OCI-LY7 (cell line): ENCODE data around the gene PRELP. TPM values are rescaled to one million over a fixed set of nuclear protein-coding genes. Genes with fewer than 3 reads are reported as not detected.
"Not testable (repeated sequence)": the region's sequence is repeated elsewhere in the genome, so short reads cannot be mapped to it uniquely, and the experiment has no call there.

Experiments
- BruUV-seq: library from RNA; stranded (reverse); fragments of 400-500 nt; replicated peaks from 2 replicates; lab custom pipeline; 2021; lab: Mats Ljungman, UMichigan
- CTCF ChIA-PET: fragments of 300-600 bp; sonication (Branson Sonifier 250); formaldehyde crosslinking; loops from one replicate; lab custom pipeline; 2022; ENCODE audit warnings: antibody characterized with exemption; ENCODE audit not compliant: unreplicated experiment; lab: Charles Lee
- POLR2A ChIA-PET: fragments of 300-600 bp; sonication (Branson Sonifier 250); formaldehyde crosslinking; loops from one replicate; lab custom pipeline; 2022; ENCODE audit warnings: antibody characterized with exemption; lab: Charles Lee
- DNase-seq: peaks from one replicate; pipeline ENCODE4 v3.0.0-alpha.2; 2015; ENCODE audit warnings: low spot score
- H2AFZ ChIP-seq: fragments of 200-600 bp; sonication (generic), shearing (Covaris generic); 2 replicates; pipeline ENCODE4 v1.6.1; 2014; ENCODE audit warnings: mild to moderate bottlenecking, antibody characterized with exemption, low read length, moderate library complexity
- H3K27ac ChIP-seq: fragments of 200-600 bp; sonication (generic); 2 replicates; pipeline ENCODE4 v1.5.1; 2014; ENCODE audit warnings: mixed run types, low read depth, mild to moderate bottlenecking, moderate library complexity, low read length, inconsistent platforms; ENCODE audit not compliant: poor library complexity, severe bottlenecking
- H3K36me3 ChIP-seq: fragments of 200-600 bp; sonication (generic); 2 replicates; pipeline ENCODE4 v1.6.1; 2014; ENCODE audit warnings: mild to moderate bottlenecking, antibody characterized with exemption, low read length, moderate library complexity, mixed read lengths; ENCODE audit not compliant: insufficient read depth
- H3K4me1 ChIP-seq: fragments of 200-600 bp; sonication (generic); 2 replicates; pipeline ENCODE4 v1.5.1; 2014; ENCODE audit warnings: mild to moderate bottlenecking, low read length; ENCODE audit not compliant: insufficient read depth, poor library complexity, severe bottlenecking
- H3K4me2 ChIP-seq: fragments of 200-600 bp; sonication (generic); 2 replicates; pipeline ENCODE4 v1.6.1; 2014; ENCODE audit warnings: mild to moderate bottlenecking, low read length
- H3K4me3 ChIP-seq: fragments of 200-600 bp; sonication (generic); 2 replicates; pipeline ENCODE4 v1.5.1; 2014; ENCODE audit warnings: mild to moderate bottlenecking, low read depth, low read length; ENCODE audit not compliant: poor library complexity, severe bottlenecking
- H3K79me2 ChIP-seq: fragments of 200-600 bp; sonication (generic); 2 replicates; pipeline ENCODE4 v1.6.1; 2016; ENCODE audit warnings: low read depth, mild to moderate bottlenecking, low read length, moderate library complexity, mixed read lengths; ENCODE audit not compliant: insufficient read depth
- H3K9me2 ChIP-seq: fragments of 200-600 bp; sonication (generic); 2 replicates; pipeline ENCODE4 v1.6.1; 2016; ENCODE audit warnings: mild to moderate bottlenecking, low read length, mixed read lengths; ENCODE audit not compliant: insufficient read depth
- H3K9me3 ChIP-seq: fragments of 200-600 bp; sonication (generic); 2 replicates; pipeline ENCODE4 v1.6.1; 2014; ENCODE audit warnings: mild to moderate bottlenecking, mixed run types, low read length, mixed read lengths
- H4K20me1 ChIP-seq: fragments of 200-600 bp; sonication (generic); 2 replicates; pipeline ENCODE4 v1.6.1; 2014; ENCODE audit warnings: mild to moderate bottlenecking, antibody characterized with exemption, low read length, moderate library complexity, mixed read lengths; ENCODE audit not compliant: insufficient read depth
- EZH2phosphoT487 ChIP-seq: fragments of 200-600 bp; sonication (generic); IDR thresholded peaks from 2 replicates; pipeline ENCODE4 v1.6.1; 2018; ENCODE audit warnings: low read depth, borderline replicate concordance, mild to moderate bottlenecking, mixed run types, antibody characterized with exemption, low read length, moderate library complexity, mixed read lengths
- intact Hi-C: fragments of 100-400 bp; cut with micrococcal nuclease; formaldehyde crosslinking; loops from one replicate; pipeline ENCODE4 v1.10.0; 2022; ENCODE audit not compliant: unreplicated experiment
- total RNA-seq, 2 experiments: library from RNA; depleted of rRNA in 1 of 2; stranded (reverse); fragments of >200 nt in 1 of 2; shearing (Covaris generic) in 1 of 2; gene quantifications; 2 replicates each; pipeline ENCODE4 v1.2.3, GENCODE V29; 2014 to 2022
- TF ChIP-seq, protein P1 (sequence below): fragments of 200-600 bp; sonication (generic); conservative IDR thresholded peaks from 2 replicates; pipeline ENCODE4 v1.5.1; 2014; ENCODE audit warnings: mild to moderate bottlenecking, antibody characterized with exemption, low read length, moderate library complexity, mixed read lengths

Gene PRELP
- total RNA-seq, 2 experiments from 2014 or later, result not detected

DNA sequence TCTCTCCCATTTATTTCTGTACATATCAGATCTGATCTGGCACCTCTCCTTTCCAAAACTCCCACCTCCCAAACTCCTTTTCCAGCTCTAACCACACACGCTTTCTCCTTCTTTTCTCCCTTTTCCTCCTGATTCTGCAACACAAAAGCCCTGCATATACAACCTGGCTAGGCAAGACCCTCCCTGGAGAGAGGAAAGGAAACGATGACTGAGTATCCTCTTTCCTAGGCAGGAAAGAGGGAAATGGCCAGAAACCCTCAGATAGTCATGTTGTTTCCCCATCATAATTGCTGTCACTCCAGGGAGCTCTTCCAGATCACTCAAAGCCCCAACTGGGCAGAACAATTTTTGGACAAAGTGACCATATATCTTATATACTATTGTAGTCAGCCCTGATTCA, 32.3 kb upstream of the PRELP start:
- Histone ChIP-seq H3K4me3 (no peak overlapping the region), H3K36me3 (no peaks in the 10 kb centered on the region), H3K79me2 (no peaks in the 10 kb centered on the region), H4K20me1 (no peaks in the 10 kb centered on the region), H3K4me1 (peaks cover 2% of the 10 kb centered on the region), H3K9me3 (no peaks in the 10 kb centered on the region), H2AFZ (no peak overlapping the region), H3K9me2 (no peaks in the 10 kb centered on the region), H3K27ac (no peak overlapping the region), H3K4me2 (no peak overlapping the region)
- ChIA-PET CTCF (interaction anchor here (5.0 kb wide), 1 partner anchor 103 kb away, joined by 20 read pairs; no protein-coding TSS in a partner anchor), POLR2A (interaction anchor here (1.2 kb wide), 1 partner anchor 101 kb away, joined by 5 read pairs; no protein-coding TSS in a partner anchor)
- intact Hi-C loops, result loop anchor here (5.0 kb wide), 1 partner anchor 44 kb away; no protein-coding TSS in a partner anchor
- TF ChIP-seq, protein P1, sequence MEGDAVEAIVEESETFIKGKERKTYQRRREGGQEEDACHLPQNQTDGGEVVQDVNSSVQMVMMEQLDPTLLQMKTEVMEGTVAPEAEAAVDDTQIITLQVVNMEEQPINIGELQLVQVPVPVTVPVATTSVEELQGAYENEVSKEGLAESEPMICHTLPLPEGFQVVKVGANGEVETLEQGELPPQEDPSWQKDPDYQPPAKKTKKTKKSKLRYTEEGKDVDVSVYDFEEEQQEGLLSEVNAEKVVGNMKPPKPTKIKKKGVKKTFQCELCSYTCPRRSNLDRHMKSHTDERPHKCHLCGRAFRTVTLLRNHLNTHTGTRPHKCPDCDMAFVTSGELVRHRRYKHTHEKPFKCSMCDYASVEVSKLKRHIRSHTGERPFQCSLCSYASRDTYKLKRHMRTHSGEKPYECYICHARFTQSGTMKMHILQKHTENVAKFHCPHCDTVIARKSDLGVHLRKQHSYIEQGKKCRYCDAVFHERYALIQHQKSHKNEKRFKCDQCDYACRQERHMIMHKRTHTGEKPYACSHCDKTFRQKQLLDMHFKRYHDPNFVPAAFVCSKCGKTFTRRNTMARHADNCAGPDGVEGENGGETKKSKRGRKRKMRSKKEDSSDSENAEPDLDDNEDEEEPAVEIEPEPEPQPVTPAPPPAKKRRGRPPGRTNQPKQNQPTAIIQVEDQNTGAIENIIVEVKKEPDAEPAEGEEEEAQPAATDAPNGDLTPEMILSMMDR, result no peak
- no peak for TF ChIP-seq EZH2phosphoT487
- BruUV-seq, result no TSS peak
- DNase-seq, result no peak

DNA sequence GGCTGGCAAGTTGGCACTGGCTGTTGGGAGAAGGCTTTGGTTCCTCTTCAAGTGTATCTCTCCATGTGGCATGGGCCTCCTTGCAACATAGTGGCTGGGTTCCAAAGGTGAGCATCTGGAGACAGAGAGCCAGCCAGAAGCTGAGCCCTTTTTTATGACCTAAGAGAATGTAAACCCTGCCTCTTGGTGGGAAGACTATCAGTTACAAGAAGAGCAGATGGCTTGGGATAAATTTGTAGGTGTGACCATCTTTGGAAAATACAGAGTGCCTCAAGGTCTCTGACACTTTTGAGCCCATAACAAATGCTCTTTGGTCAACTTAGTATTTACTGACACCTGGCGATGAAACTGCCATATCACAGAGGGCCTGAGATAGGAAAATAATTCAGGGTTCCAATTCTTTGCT, 31.4 kb upstream of the PRELP start:
- Histone ChIP-seq H3K9me2 (no peaks in the 10 kb centered on the region), H3K9me3 (no peaks in the 10 kb centered on the region), H3K4me1 (peaks cover 10% of the 10 kb centered on the region), H4K20me1 (no peaks in the 10 kb centered on the region), H3K27ac (no peak overlapping the region), H2AFZ (no peak overlapping the region), H3K79me2 (no peaks in the 10 kb centered on the region), H3K36me3 (no peaks in the 10 kb centered on the region), H3K4me2 (no peak overlapping the region), H3K4me3 (no peak overlapping the region)
- ChIA-PET POLR2A (no interaction called here), CTCF (interaction anchor here (5.0 kb wide), 1 partner anchor 104 kb away, joined by 20 read pairs; no protein-coding TSS in a partner anchor)
- intact Hi-C loops, result loop anchor here (1.0 to 5.0 kb wide), 2 partner anchors 43 to 104 kb away; no protein-coding TSS in a partner anchor
- BruUV-seq, result no TSS peak
- peak; percentile 60 for DNase-seq
- TF ChIP-seq, protein P1, result peak; percentile 84
- no peak for TF ChIP-seq EZH2phosphoT487

DNA sequence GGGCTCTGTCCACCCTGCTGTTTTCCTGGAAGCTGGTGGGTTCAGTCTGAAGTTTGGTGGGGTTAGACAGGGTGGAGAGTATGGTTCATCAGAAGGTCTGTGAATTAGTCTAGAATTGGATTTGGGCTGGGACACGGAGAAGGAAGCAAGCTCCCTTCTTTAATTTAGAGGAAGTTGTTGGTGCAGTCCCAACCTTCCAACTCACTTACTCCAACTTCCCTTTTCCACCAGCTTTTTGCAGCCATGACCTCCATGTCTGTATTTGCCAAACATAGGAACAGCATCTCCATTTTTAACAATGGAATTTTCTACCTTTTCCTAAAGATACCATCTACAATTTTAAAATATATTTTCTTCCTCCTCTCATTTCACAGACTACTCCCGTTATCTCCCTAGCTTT, 28.5 kb upstream of the PRELP start:
- Histone ChIP-seq H3K9me2 (no peaks in the 10 kb centered on the region), H3K4me3 (no peak overlapping the region), H3K79me2 (no peaks in the 10 kb centered on the region), H3K9me3 (no peaks in the 10 kb centered on the region), H4K20me1 (no peaks in the 10 kb centered on the region), H3K4me1 (peaks cover 37% of the 10 kb centered on the region), H3K27ac (no peak overlapping the region), H3K36me3 (no peaks in the 10 kb centered on the region), H3K4me2 (no peak overlapping the region), H2AFZ (no peak overlapping the region)
- BruUV-seq, result no TSS peak
- POLR2A ChIA-PET, result no interaction called here
- intact Hi-C loops, result no loop called here
- CTCF ChIA-PET, result interaction anchor here (1.0 to 1.2 kb wide), 2 partner anchors 19 to 103 kb away, joined by 3 read pairs; no protein-coding TSS in a partner anchor
- DNase-seq, result no peak
- TF ChIP-seq, protein P1, result no peak
- no peak for TF ChIP-seq EZH2phosphoT487

DNA sequence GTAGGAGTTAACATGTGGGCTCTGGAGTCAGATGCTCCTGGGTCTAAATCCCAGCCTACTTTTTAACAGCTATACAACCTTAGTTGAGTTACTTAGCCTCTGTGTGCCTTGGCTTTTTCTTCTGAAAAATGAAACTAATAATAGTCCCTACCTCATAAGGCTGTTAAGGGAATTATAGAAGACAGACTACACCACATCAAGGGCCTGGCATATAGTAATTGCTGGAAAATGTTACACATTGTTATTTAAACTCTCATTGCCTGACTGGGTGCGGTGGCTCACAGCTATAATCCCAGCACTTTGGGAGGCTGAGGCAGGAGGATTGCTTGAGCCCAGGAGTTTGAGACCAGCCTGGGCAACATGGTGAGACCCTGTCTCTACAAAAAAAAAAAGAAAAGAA, 28.0 kb upstream of the PRELP start:
- H3K79me2 ChIP-seq, BruUV-seq, H2AFZ ChIP-seq, H4K20me1 ChIP-seq, intact Hi-C loops, H3K4me3 ChIP-seq, H3K27ac ChIP-seq, H3K9me3 ChIP-seq, H3K9me2 ChIP-seq, H3K4me2 ChIP-seq, H3K36me3 ChIP-seq, DNase-seq, POLR2A ChIA-PET: not testable (repeated sequence)
- CTCF ChIA-PET, result interaction anchor here (1.0 to 1.2 kb wide), 2 partner anchors 19 to 104 kb away, joined by 3 read pairs; no protein-coding TSS in a partner anchor
- peaks cover 41% of the 10 kb centered on the region for H3K4me1 ChIP-seq
